HUES48 (cell line): ENCODE data around the gene DYRK1A.

Source experiments
- H3K27ac ChIP-seq: one replicate; pipeline ENCODE4 v1.7.0; 2013; ENCODE audit warnings: low read depth, low read length, inconsistent platforms
- H3K27me3 ChIP-seq: 2 replicates; pipeline ENCODE4 v1.6.1; 2013; ENCODE audit warnings: mild to moderate bottlenecking, low read length; ENCODE audit not compliant: control insufficient read depth, insufficient read depth
- H3K36me3 ChIP-seq: 2 replicates; pipeline ENCODE4 v1.6.1; 2013; ENCODE audit warnings: low read length; ENCODE audit not compliant: control insufficient read depth, insufficient read depth
- H3K4me1 ChIP-seq: 2 replicates; pipeline ENCODE4 v1.6.1; 2013; ENCODE audit warnings: mild to moderate bottlenecking, low read length; ENCODE audit not compliant: control insufficient read depth, insufficient read depth
- H3K4me3 ChIP-seq: 2 replicates; pipeline ENCODE4 v1.5.1; 2013; ENCODE audit warnings: mild to moderate bottlenecking, low read depth, low read length
- H3K9ac ChIP-seq: 2 replicates; pipeline ENCODE4 v1.6.1; 2013; ENCODE audit warnings: mild to moderate bottlenecking, low read depth, low read length, moderate library complexity
- H3K9me3 ChIP-seq: 2 replicates; pipeline ENCODE4 v1.6.1; 2013; ENCODE audit warnings: low read length; ENCODE audit not compliant: control insufficient read depth, insufficient read depth

Gene DYRK1A

GRCh38 chr21:37451446-37451845 lies 84.9 kb downstream of the DYRK1A start:
- Histone ChIP-seq H3K4me1 (peaks cover 54% of the 10 kb centered on the region), H3K27ac (no peak overlapping the region), H3K27me3 (no peaks in the 10 kb centered on the region), H3K4me3 (no peak overlapping the region), H3K36me3 (no peaks in the 10 kb centered on the region), H3K9ac (no peak overlapping the region), H3K9me3 (no peaks in the 10 kb centered on the region)

- Histone ChIP-seq H3K4me3 (no peak overlapping the region), H3K27ac (no peak overlapping the region), H3K36me3 (no peaks in the 10 kb centered on the region), H3K27me3 (no peaks in the 10 kb centered on the region), H3K9me3 (no peaks in the 10 kb centered on the region), H3K9ac (no peak overlapping the region), H3K4me1 (peaks cover 50% of the 10 kb centered on the region)
Observed at GRCh38 chr21:37452227-37452626, 85.7 kb downstream of the DYRK1A start.

GRCh38 chr21:37453350-37453749 lies 86.8 kb downstream of the DYRK1A start:
- no peaks in the 10 kb centered on the region for H3K27me3 ChIP-seq
- H3K4me3 ChIP-seq: no peak overlapping the region
- no peak overlapping the region for H3K27ac ChIP-seq
- H3K4me1 ChIP-seq: peaks cover 56% of the 10 kb centered on the region
- no peaks in the 10 kb centered on the region for H3K36me3 ChIP-seq
- H3K9ac ChIP-seq: no peak overlapping the region
- no peaks in the 10 kb centered on the region for H3K9me3 ChIP-seq

- Histone ChIP-seq H3K9me3 (no peaks in the 10 kb centered on the region), H3K4me3 (no peak overlapping the region), H3K36me3 (no peaks in the 10 kb centered on the region), H3K27ac (no peak overlapping the region), H3K9ac (no peak overlapping the region), H3K27me3 (no peaks in the 10 kb centered on the region), H3K4me1 (peaks cover 62% of the 10 kb centered on the region)
Observed at GRCh38 chr21:37454869-37455503, 88.4 kb downstream of the DYRK1A start.

- H3K4me1 ChIP-seq: peaks cover 62% of the 10 kb centered on the region
- no peak overlapping the region for H3K9ac ChIP-seq
- H3K4me3 ChIP-seq: no peak overlapping the region
- H3K27ac ChIP-seq: no peak overlapping the region
- H3K9me3 ChIP-seq: no peaks in the 10 kb centered on the region
- no peaks in the 10 kb centered on the region for H3K27me3 ChIP-seq
- H3K36me3 ChIP-seq: no peaks in the 10 kb centered on the region
Observed at GRCh38 chr21:37455504-37455911, 88.9 kb downstream of the DYRK1A start.

GRCh38 chr21:37458669-37459276 lies 92.2 kb downstream of the DYRK1A start:
- peaks cover 70% of the 10 kb centered on the region for H3K4me1 ChIP-seq
- no peaks in the 10 kb centered on the region for H3K27me3 ChIP-seq
- H3K27ac ChIP-seq: no peak overlapping the region
- H3K36me3 ChIP-seq: no peaks in the 10 kb centered on the region
- no peak overlapping the region for H3K9ac ChIP-seq
- no peak overlapping the region for H3K4me3 ChIP-seq
- no peaks in the 10 kb centered on the region for H3K9me3 ChIP-seq

- Histone ChIP-seq H3K9ac (no peak overlapping the region), H3K27ac (no peak overlapping the region), H3K27me3 (no peaks in the 10 kb centered on the region), H3K4me1 (peaks cover 67% of the 10 kb centered on the region), H3K4me3 (no peak overlapping the region), H3K9me3 (no peaks in the 10 kb centered on the region), H3K36me3 (no peaks in the 10 kb centered on the region)
Observed at GRCh38 chr21:37459575-37459974, 93.0 kb downstream of the DYRK1A start.

- no peak overlapping the region for H3K4me3 ChIP-seq
- H3K27ac ChIP-seq: no peak overlapping the region
- no peak overlapping the region for H3K9ac ChIP-seq
- H3K4me1 ChIP-seq: peaks cover 61% of the 10 kb centered on the region
- H3K27me3 ChIP-seq: no peaks in the 10 kb centered on the region
- H3K36me3 ChIP-seq: no peaks in the 10 kb centered on the region
- no peaks in the 10 kb centered on the region for H3K9me3 ChIP-seq
Observed at GRCh38 chr21:37460196-37460595, 93.6 kb downstream of the DYRK1A start.

GRCh38 chr21:37461479-37461878 lies 94.9 kb downstream of the DYRK1A start:
- Histone ChIP-seq H3K4me1 (peaks cover 57% of the 10 kb centered on the region), H3K9ac (no peak overlapping the region), H3K9me3 (no peaks in the 10 kb centered on the region), H3K36me3 (no peaks in the 10 kb centered on the region), H3K4me3 (no peak overlapping the region), H3K27me3 (no peaks in the 10 kb centered on the region), H3K27ac (no peak overlapping the region)

- Histone ChIP-seq H3K4me3 (no peak overlapping the region), H3K9me3 (no peaks in the 10 kb centered on the region), H3K27me3 (no peaks in the 10 kb centered on the region), H3K36me3 (0 out of 2 replicates have a peak, but pooled peaks cover 2% of the 10 kb centered on the region), H3K27ac (peak overlapping the region; percentile 67), H3K4me1 (peaks cover 55% of the 10 kb centered on the region), H3K9ac (no peak overlapping the region)
Observed at GRCh38 chr21:37462087-37462861, 95.7 kb downstream of the DYRK1A start.
